ENCODE data around the gene RIN3.

Gene RIN3

GRCh38 chr14:92560106-92560865, 46.7 kb downstream of the RIN3 start:
- H3K27me3 ChIP-seq (ENCODE audit: insufficient read depth, poor library complexity, severe bottlenecking) = no peaks in the 10 kb centered on the region
- H3K27ac ChIP-seq (ENCODE audit: poor library complexity, severe bottlenecking) = no peak overlapping the region
- DNase-seq (ENCODE audit: low spot score) (no peak), ATAC-seq (ENCODE audit: low read depth) (no peak)
- peaks cover 4% of the 10 kb centered on the region for H3K4me1 ChIP-seq (ENCODE audit: insufficient read depth, poor library complexity, severe bottlenecking)
- H3K4me3 ChIP-seq (ENCODE audit: severe bottlenecking) = no peak overlapping the region
- no peaks in the 10 kb centered on the region for H3K9me3 ChIP-seq (ENCODE audit: severe bottlenecking)
- no peaks in the 10 kb centered on the region for H3K36me3 ChIP-seq (ENCODE audit: low read depth)
- TF ChIP-seq CTCF (IDR thresholded peaks at IDR 0.05; ENCODE audit: poor library complexity, severe bottlenecking) = no peak

- Histone ChIP-seq H3K27ac (ENCODE audit: poor library complexity, severe bottlenecking) (no peak overlapping the region), H3K4me3 (ENCODE audit: severe bottlenecking) (no peak overlapping the region), H3K9me3 (ENCODE audit: severe bottlenecking) (no peaks in the 10 kb centered on the region), H3K36me3 (ENCODE audit: low read depth) (no peaks in the 10 kb centered on the region), H3K27me3 (ENCODE audit: insufficient read depth, poor library complexity, severe bottlenecking) (no peaks in the 10 kb centered on the region), H3K4me1 (ENCODE audit: insufficient read depth, poor library complexity, severe bottlenecking) (peaks cover 14% of the 10 kb centered on the region)
- no peak for DNase-seq (ENCODE audit: low spot score)
- no peak for TF ChIP-seq CTCF (IDR thresholded peaks at IDR 0.05; ENCODE audit: poor library complexity, severe bottlenecking)
- no peak for ATAC-seq (ENCODE audit: low read depth)
Observed at GRCh38 chr14:92561906-92562479, 48.4 kb downstream of the RIN3 start.

GRCh38 chr14:92563359-92563758, 49.8 kb downstream of the RIN3 start:
- TF ChIP-seq CTCF (IDR thresholded peaks at IDR 0.05; ENCODE audit: poor library complexity, severe bottlenecking) = no peak
- H3K36me3 ChIP-seq (ENCODE audit: low read depth) = no peaks in the 10 kb centered on the region
- H3K4me1 ChIP-seq (ENCODE audit: insufficient read depth, poor library complexity, severe bottlenecking) = peaks cover 14% of the 10 kb centered on the region
- no peaks in the 10 kb centered on the region for H3K9me3 ChIP-seq (ENCODE audit: severe bottlenecking)
- ATAC-seq (ENCODE audit: low read depth) (no peak; the same call in 2 of the 3 replicates), DNase-seq (ENCODE audit: low spot score) (no peak)
- no peaks in the 10 kb centered on the region for H3K27me3 ChIP-seq (ENCODE audit: insufficient read depth, poor library complexity, severe bottlenecking)
- no peak overlapping the region for H3K27ac ChIP-seq (ENCODE audit: poor library complexity, severe bottlenecking)
- H3K4me3 ChIP-seq (ENCODE audit: severe bottlenecking) = no peak overlapping the region

GRCh38 chr14:92563765-92564285, 50.2 kb downstream of the RIN3 start:
- ATAC-seq (ENCODE audit: low read depth) = no peak
- TF ChIP-seq CTCF (IDR thresholded peaks at IDR 0.05; ENCODE audit: poor library complexity, severe bottlenecking) = no peak
- Histone ChIP-seq H3K4me1 (ENCODE audit: insufficient read depth, poor library complexity, severe bottlenecking) (peaks cover 14% of the 10 kb centered on the region), H3K4me3 (ENCODE audit: severe bottlenecking) (no peak overlapping the region), H3K36me3 (ENCODE audit: low read depth) (no peaks in the 10 kb centered on the region), H3K27me3 (ENCODE audit: insufficient read depth, poor library complexity, severe bottlenecking) (no peaks in the 10 kb centered on the region), H3K9me3 (ENCODE audit: severe bottlenecking) (no peaks in the 10 kb centered on the region), H3K27ac (ENCODE audit: poor library complexity, severe bottlenecking) (no peak overlapping the region)
- no peak for DNase-seq (ENCODE audit: low spot score)

All from RWPE2 (cell line).